Activated CD4-positive, alpha-beta memory T cell treated with anti-CD3 and anti-CD28 coated beads, Interleukin-2, amount 10 ng/mL, durations not matched to agents 7 days and 5 days (primary cell): ENCODE measurements around the gene SCMH1. TPM values are rescaled to one million over a fixed set of nuclear protein-coding genes. Genes with fewer than 3 reads are reported as not detected.

Experiments
- CTCF ChIA-PET: fragments of 350-600 bp; sonication (Branson Sonifier 250); formaldehyde crosslinking; loops from one replicate; lab custom pipeline; 2021; ENCODE audit warnings: antibody characterized with exemption, inconsistent platforms; lab: Charles Lee
- POLR2A ChIA-PET: fragments of 350-600 bp; sonication (Branson Sonifier 250); formaldehyde crosslinking; loops from one replicate; lab custom pipeline; 2021; ENCODE audit warnings: antibody characterized with exemption; lab: Charles Lee
- DNase-seq: peaks from one replicate; pipeline ENCODE4 v3.0.0-alpha.2; 2020
- H3K27ac Mint-ChIP-seq: one replicate; pipeline ENCODE4 v1.8.0; 2021; ENCODE audit warnings: mild to moderate bottlenecking, mixed read lengths
- H3K27me3 Mint-ChIP-seq: one replicate; pipeline ENCODE4 v1.8.0; 2021; ENCODE audit warnings: mixed read lengths
- H3K36me3 Mint-ChIP-seq: one replicate; pipeline ENCODE4 v1.8.0; 2021; ENCODE audit warnings: low read depth, mixed read lengths
- H3K4me1 Mint-ChIP-seq: one replicate; pipeline ENCODE4 v1.8.0; 2021; ENCODE audit warnings: mixed read lengths
- H3K4me3 Mint-ChIP-seq: one replicate; pipeline ENCODE4 v1.8.0; 2021; ENCODE audit warnings: mild to moderate bottlenecking, mixed read lengths
- H3K9me3 Mint-ChIP-seq: one replicate; pipeline ENCODE4 v1.8.0; 2021; ENCODE audit warnings: mixed read lengths
- total RNA-seq, 2 experiments: library from RNA; stranded (reverse); gene quantifications; one replicate each; pipeline ENCODE4 v1.2.3, GENCODE V29; 2021

The SCMH1 gene
- total RNA-seq, 2 experiments from 2014 or later: 20.1 to 20.2 TPM

GRCh38 chr1:41110736-41111135 lies 131.4 kb downstream of the SCMH1 start:
- no peaks in the 10 kb centered on the region for H3K27me3 Mint-ChIP-seq
- CTCF ChIA-PET: no interaction called here
- no peak overlapping the region for H3K4me3 Mint-ChIP-seq
- DNase-seq: no peak
- peaks cover 6% of the 10 kb centered on the region for H3K4me1 Mint-ChIP-seq
- H3K36me3 Mint-ChIP-seq: peaks cover 13% of the 10 kb centered on the region
- H3K9me3 Mint-ChIP-seq: no peaks in the 10 kb centered on the region
- POLR2A ChIA-PET: no interaction called here
- no peak overlapping the region for H3K27ac Mint-ChIP-seq

GRCh38 chr1:41110286-41110685 lies 131.8 kb downstream of the SCMH1 start:
- no peaks in the 10 kb centered on the region for H3K27me3 Mint-ChIP-seq
- peaks cover 6% of the 10 kb centered on the region for H3K4me1 Mint-ChIP-seq
- no peak for DNase-seq
- POLR2A ChIA-PET: no interaction called here
- no peak overlapping the region for H3K4me3 Mint-ChIP-seq
- no peak overlapping the region for H3K27ac Mint-ChIP-seq
- peaks cover 11% of the 10 kb centered on the region for H3K36me3 Mint-ChIP-seq
- CTCF ChIA-PET: no interaction called here
- H3K9me3 Mint-ChIP-seq: no peaks in the 10 kb centered on the region

- Mint-ChIP-seq H3K4me1 (peaks cover 6% of the 10 kb centered on the region), H3K4me3 (no peak overlapping the region), H3K27me3 (no peaks in the 10 kb centered on the region), H3K36me3 (peaks cover 11% of the 10 kb centered on the region), H3K9me3 (no peaks in the 10 kb centered on the region), H3K27ac (no peak overlapping the region)
- no peak for DNase-seq
- POLR2A ChIA-PET: no interaction called here
- CTCF ChIA-PET: no interaction called here
Observed at GRCh38 chr1:41109310-41110197, 132.6 kb downstream of the SCMH1 start.

- peaks cover 11% of the 10 kb centered on the region for H3K36me3 Mint-ChIP-seq
- no peak overlapping the region for H3K4me3 Mint-ChIP-seq
- H3K27ac Mint-ChIP-seq: no peak overlapping the region
- DNase-seq: no peak
- peaks cover 6% of the 10 kb centered on the region for H3K4me1 Mint-ChIP-seq
- H3K9me3 Mint-ChIP-seq: no peaks in the 10 kb centered on the region
- POLR2A ChIA-PET: no interaction called here
- CTCF ChIA-PET: interaction anchor here (0.9 kb wide), 1 partner anchor 8 kb away, joined by 4 read pairs; no protein-coding TSS in a partner anchor
- H3K27me3 Mint-ChIP-seq: no peaks in the 10 kb centered on the region
Observed at GRCh38 chr1:41108696-41109275, 133.3 kb downstream of the SCMH1 start.

- DNase-seq: no peak
- POLR2A ChIA-PET: no interaction called here
- CTCF ChIA-PET: no interaction called here
- peaks cover 6% of the 10 kb centered on the region for H3K36me3 Mint-ChIP-seq
- no peaks in the 10 kb centered on the region for H3K27me3 Mint-ChIP-seq
- no peak overlapping the region for H3K27ac Mint-ChIP-seq
- H3K4me1 Mint-ChIP-seq: no peaks in the 10 kb centered on the region
- no peak overlapping the region for H3K4me3 Mint-ChIP-seq
- H3K9me3 Mint-ChIP-seq: no peaks in the 10 kb centered on the region
Observed at GRCh38 chr1:41103766-41104165, 138.3 kb downstream of the SCMH1 start.

GRCh38 chr1:41102653-41103052 lies 139.5 kb downstream of the SCMH1 start:
- ChIA-PET CTCF (no interaction called here), POLR2A (no interaction called here)
- DNase-seq: no peak
- peaks cover 3% of the 10 kb centered on the region for H3K36me3 Mint-ChIP-seq
- H3K4me1 Mint-ChIP-seq: no peaks in the 10 kb centered on the region
- H3K4me3 Mint-ChIP-seq: no peak overlapping the region
- H3K9me3 Mint-ChIP-seq: no peaks in the 10 kb centered on the region
- H3K27me3 Mint-ChIP-seq: no peaks in the 10 kb centered on the region
- H3K27ac Mint-ChIP-seq: no peak overlapping the region

GRCh38 chr1:41101950-41102607 lies 140.0 kb downstream of the SCMH1 start:
- no peak overlapping the region for H3K4me3 Mint-ChIP-seq
- ChIA-PET CTCF (no interaction called here), POLR2A (no interaction called here)
- no peak for DNase-seq
- H3K36me3 Mint-ChIP-seq: peaks cover 1% of the 10 kb centered on the region
- H3K4me1 Mint-ChIP-seq: no peaks in the 10 kb centered on the region
- H3K9me3 Mint-ChIP-seq: no peaks in the 10 kb centered on the region
- H3K27me3 Mint-ChIP-seq: no peaks in the 10 kb centered on the region
- no peak overlapping the region for H3K27ac Mint-ChIP-seq

GRCh38 chr1:41101076-41101475 lies 141.0 kb downstream of the SCMH1 start:
- Mint-ChIP-seq H3K36me3 (no peaks in the 10 kb centered on the region), H3K9me3 (no peaks in the 10 kb centered on the region), H3K4me1 (no peaks in the 10 kb centered on the region), H3K27me3 (no peaks in the 10 kb centered on the region), H3K27ac (no peak overlapping the region), H3K4me3 (no peak overlapping the region)
- POLR2A ChIA-PET: interaction anchor here (0.6 kb wide), 1 partner anchor 14 kb away, joined by 3 read pairs; no protein-coding TSS in a partner anchor
- CTCF ChIA-PET: interaction anchor here (0.6 kb wide), 1 partner anchor 328 kb away, joined by 5 read pairs; no protein-coding TSS in a partner anchor
- no peak for DNase-seq

GRCh38 chr1:41100170-41100569 lies 141.9 kb downstream of the SCMH1 start:
- no peak overlapping the region for H3K4me3 Mint-ChIP-seq
- no peaks in the 10 kb centered on the region for H3K9me3 Mint-ChIP-seq
- no peak overlapping the region for H3K27ac Mint-ChIP-seq
- ChIA-PET POLR2A (no interaction called here), CTCF (no interaction called here)
- H3K27me3 Mint-ChIP-seq: no peaks in the 10 kb centered on the region
- DNase-seq: no peak
- H3K4me1 Mint-ChIP-seq: no peaks in the 10 kb centered on the region
- H3K36me3 Mint-ChIP-seq: no peaks in the 10 kb centered on the region

- POLR2A ChIA-PET: interaction anchor here (0.5 kb wide), 1 partner anchor 8 kb away, joined by 3 read pairs; no protein-coding TSS in a partner anchor
- Mint-ChIP-seq H3K27me3 (no peaks in the 10 kb centered on the region), H3K27ac (no peak overlapping the region), H3K4me3 (no peak overlapping the region), H3K4me1 (no peaks in the 10 kb centered on the region), H3K9me3 (no peaks in the 10 kb centered on the region), H3K36me3 (no peaks in the 10 kb centered on the region)
- DNase-seq: no peak
- CTCF ChIA-PET: interaction anchor here (0.5 kb wide), 1 partner anchor 1315 kb away, joined by 4 read pairs; no protein-coding TSS in a partner anchor
Observed at GRCh38 chr1:41098730-41099460, 143.2 kb downstream of the SCMH1 start.

- no peak overlapping the region for H3K27ac Mint-ChIP-seq
- CTCF ChIA-PET: no interaction called here
- POLR2A ChIA-PET: no interaction called here
Observed at GRCh38 chr1:41097105-41097504, 145.0 kb downstream of the SCMH1 start.

GRCh38 chr1:41093826-41094225 lies 148.3 kb downstream of the SCMH1 start:
- no peak for DNase-seq
- POLR2A ChIA-PET: no interaction called here
- CTCF ChIA-PET: interaction anchor here (0.6 kb wide), 1 partner anchor 25 kb away, joined by 4 read pairs; no protein-coding TSS in a partner anchor
- no peaks in the 10 kb centered on the region for H3K9me3 Mint-ChIP-seq
- peaks cover 6% of the 10 kb centered on the region for H3K36me3 Mint-ChIP-seq
- no peaks in the 10 kb centered on the region for H3K27me3 Mint-ChIP-seq
- H3K4me3 Mint-ChIP-seq: no peak overlapping the region
- H3K27ac Mint-ChIP-seq: no peak overlapping the region
- H3K4me1 Mint-ChIP-seq: no peaks in the 10 kb centered on the region

More at GRCh38 chr1:41097105-41097504, 145.0 kb downstream of the SCMH1 start:
- Mint-ChIP-seq H3K27me3 (no peaks in the 10 kb centered on the region), H3K36me3 (no peaks in the 10 kb centered on the region), H3K4me3 (no peak overlapping the region), H3K9me3 (no peaks in the 10 kb centered on the region), H3K4me1 (no peaks in the 10 kb centered on the region)
- no peak for DNase-seq
